Stimulated activated CD8-positive, alpha-beta memory T cell treated with anti-CD3 and anti-CD28 coated beads, Interleukin-2, amount 100 ng/mL, for 48 hours (primary cell): ENCODE results near the gene SH3BP5.

Experiments used
- DNase-seq, 2 donors: peaks; one replicate each; pipeline ENCODE4 v3.0.0-alpha.2; 2020; ENCODE audit warnings: low read depth in 2 of 2

The SH3BP5 gene

DNA sequence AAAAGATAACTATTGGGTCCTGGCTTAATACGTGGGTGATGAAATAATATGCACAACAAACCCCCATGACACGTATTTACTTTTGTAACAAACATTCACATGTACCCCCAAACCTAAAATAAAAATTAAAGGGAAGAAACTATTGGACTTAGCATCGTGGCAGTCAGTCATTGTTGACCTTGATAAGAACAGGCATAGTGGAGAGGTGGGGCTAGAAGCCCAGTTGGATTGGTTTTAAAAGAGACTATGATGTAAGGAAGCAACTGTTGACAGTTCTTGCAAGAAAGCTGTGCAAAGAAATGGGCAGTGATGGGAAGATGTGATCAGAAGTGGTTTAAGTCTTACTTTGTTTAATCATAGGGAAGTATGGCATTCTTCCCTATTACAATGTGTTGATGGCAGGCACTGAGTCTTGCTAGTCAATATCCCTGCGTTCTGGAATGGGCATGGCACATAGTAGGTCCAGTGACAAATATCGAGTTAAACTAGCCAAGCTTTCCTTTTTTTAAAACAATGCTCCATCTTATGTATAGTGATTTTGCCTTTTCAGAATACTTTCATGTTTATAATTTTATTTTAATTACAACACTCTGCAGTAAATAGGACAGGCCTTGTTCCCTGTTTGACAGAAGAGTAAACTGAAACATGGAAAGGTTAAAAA is 88.4 kb downstream of the SH3BP5 start:
- DNase-seq: no peak

DNA sequence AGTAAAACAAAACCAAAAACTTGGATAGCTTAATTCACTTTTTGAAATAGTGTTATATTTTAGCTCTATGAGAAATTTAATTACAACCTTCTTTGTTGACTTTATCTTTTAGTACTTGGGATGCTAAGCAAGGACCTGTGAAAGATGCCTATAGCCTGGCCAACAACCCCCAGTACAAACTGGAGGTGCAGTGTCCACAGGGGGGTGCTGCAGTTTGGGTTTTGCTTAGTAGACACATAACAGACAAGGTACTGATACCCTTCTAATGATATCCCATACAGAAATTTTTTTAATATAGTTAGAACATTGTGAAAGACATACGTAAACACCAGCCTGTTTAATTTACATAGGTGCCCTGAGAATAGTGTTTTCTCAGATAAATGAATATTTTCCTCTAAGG is 91.0 kb downstream of the SH3BP5 start:
- DNase-seq: peak in 1 of 2 donors; percentile 34

DNA sequence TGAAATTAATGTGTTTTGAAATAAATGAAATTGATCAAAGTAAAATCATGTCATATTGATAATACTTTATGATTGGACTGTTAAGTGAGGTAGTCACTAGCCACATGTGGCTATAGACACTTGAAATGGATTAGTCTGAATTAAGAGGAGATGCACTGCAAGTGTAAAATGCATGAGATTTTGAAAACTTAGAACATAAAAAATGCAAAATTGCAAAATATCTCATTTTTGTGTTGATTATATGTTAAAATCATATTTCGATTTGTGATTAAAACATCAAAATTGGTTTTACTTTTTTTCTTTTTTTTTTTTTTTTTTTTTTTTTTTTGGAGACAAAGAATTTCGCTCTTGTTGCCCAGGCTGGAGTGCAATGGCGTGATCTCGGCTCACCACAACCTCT is 103.1 kb downstream of the SH3BP5 start:
- no peak for DNase-seq

DNA sequence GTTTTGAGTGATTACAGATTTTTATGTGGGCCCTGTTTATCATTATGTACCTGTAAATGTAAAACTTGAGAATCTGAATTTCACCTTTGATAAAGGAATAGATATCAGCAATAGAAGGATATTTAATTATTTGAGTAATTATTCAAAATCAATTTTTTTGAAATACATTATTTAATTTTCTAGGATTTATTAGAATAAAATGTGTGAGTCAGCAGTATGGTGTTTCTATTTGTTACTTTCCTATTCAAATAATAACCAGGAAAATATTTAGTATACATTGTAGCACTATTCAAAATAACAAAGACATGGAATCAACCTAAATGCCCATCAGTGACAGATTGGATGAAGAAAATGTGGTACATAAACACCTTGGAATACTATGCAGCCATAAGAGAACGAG is 104.2 kb downstream of the SH3BP5 start:
- no peak for DNase-seq

DNA sequence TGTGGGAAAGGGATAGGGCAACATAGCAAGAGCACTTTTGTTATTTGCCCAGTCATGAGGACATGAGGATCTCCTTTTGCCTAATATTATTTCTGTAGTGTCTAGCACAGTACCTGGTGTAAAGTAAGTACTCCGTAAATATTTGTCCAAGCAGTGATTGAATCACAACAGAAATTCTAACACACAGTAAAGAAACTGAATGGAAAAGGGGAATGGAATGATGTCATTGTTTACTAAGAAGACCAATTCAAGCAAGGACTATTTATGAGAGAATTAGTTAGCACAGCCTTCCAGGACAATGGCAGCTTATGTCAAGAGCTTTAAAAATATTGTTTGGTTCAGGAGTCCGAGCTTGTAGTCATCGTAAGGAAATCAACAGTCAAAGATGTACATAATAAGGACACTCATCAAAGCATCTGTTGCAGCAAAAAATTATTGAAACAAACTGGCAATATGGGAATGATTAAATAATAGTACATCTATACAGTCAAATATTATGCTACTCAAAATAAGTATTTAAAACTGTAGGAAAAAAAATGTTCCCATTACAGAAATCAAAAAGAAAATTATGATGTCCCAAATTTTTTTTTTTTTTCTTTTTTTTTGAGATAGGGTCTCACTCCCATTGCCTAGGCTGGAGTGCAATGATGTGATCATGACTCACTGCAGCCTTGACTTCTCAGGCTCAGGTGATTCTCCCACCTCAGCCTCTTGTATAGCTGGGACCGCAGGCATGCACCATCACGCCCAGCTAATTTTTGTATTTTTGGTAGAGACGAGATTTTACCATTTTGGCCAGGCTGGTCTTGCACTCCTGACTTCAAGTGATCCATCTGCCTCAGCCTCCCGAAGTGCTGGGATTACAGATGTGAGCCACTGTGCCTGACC is 108.5 kb downstream of the SH3BP5 start:
- no peak for DNase-seq

DNA sequence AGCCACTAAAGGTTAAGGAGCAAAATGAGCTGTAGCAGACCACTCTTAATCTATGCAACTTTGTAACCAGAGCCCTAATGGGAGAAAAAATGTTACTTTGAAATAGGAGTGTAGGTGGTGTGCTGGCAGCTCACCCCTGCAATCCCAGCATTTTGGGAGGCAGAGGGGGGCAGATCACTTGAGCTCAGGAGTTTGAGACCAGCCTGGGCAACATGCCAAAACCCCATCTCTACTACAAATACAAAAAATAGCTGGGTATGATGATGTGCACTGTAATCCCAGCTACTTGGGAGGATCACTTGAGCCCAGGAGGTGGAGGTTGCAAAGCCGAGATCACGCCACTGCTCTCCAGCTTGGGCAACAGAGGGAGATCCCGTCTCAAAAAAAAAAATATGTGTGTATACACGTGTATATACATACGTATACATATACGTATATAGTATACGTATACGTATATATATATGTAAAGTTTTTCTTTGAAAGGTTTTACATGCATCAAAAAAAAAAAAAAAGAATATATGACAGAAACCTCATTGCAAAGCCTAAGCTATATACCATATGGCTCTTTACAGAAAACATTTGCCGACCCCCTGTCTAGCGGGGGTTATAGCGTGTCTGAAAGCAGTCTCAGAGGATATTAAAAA is 110.7 kb downstream of the SH3BP5 start:
- DNase-seq: no peak

DNA sequence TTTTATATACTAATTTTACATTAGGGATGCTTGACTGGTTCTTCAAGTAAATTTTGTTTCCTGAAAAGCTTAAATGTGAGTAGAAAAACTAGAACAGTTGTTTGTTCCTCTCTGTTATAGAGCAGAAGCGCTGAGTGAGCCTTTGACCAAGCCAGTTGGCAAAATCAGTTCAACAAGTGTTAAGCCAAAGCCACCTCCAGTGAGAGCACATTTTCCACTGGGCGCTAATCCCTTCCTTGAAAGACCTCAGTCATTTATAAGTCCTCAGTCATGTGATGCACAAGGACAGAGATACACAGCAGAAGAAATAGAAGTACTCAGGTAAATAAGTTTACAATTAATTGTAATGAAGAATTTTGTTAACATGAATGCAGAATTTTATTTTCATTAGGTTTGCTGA is 111.7 kb downstream of the SH3BP5 start:
- DNase-seq: no peak

DNA sequence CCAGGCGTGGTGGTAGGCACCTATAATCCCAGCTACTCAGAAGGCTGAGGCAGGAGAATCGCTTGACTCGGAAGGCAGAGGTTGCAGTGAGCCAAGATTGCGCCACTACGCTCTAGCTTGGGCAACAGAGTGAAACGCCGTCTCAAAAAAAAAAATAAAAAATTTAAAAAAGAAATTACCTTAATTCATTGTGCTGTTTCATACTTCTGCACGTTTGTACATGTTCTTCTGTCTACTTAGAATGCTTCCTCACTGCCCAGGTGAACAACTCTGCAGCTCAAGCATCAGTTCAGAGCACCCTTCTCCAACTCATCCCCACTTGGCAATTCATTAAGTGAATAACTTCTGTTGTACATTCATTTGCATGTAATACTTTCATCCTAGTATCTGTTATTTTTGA is 112.3 kb downstream of the SH3BP5 start:
- DNase-seq: no peak

DNA sequence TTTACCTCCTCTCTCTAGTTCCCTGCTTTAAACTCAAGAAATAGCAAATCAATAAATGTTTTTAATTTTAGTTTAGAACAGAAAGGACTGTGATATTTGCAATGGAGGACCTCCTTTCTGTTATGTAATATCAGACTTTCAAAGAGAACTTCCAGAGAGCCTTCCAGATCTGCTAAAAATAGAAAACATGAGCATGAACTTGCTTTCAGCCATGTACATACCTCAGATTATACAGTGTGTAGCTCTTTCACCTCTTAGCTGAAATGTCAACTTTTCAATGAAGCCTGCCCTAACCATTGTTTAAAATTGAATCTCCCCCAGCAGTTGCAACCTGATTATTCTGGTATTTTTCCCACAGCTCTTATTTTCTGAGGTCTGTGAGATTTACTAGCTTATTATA is 113.7 kb downstream of the SH3BP5 start:
- DNase-seq: no peak

DNA sequence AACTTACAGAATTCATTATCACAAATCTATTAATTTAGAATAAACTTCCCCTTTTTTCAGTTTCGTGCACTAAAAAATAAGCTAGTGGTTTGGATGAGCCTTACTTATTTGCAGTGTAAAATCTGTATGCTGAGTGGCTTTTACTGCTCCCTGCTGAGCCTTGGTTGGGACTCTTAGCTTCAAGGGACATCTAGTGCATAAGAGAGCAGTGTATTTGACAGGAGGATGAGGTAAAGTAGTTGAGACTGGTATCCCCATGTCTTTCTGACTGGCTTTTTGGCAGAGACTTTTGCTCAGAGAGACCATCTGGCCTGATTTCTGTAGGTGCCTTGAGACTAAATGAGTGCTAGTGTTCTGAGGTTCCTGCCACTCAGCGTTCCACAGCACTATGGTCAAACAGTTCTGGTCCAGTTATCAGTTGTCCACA is 114.5 kb downstream of the SH3BP5 start:
- no peak for DNase-seq

DNA sequence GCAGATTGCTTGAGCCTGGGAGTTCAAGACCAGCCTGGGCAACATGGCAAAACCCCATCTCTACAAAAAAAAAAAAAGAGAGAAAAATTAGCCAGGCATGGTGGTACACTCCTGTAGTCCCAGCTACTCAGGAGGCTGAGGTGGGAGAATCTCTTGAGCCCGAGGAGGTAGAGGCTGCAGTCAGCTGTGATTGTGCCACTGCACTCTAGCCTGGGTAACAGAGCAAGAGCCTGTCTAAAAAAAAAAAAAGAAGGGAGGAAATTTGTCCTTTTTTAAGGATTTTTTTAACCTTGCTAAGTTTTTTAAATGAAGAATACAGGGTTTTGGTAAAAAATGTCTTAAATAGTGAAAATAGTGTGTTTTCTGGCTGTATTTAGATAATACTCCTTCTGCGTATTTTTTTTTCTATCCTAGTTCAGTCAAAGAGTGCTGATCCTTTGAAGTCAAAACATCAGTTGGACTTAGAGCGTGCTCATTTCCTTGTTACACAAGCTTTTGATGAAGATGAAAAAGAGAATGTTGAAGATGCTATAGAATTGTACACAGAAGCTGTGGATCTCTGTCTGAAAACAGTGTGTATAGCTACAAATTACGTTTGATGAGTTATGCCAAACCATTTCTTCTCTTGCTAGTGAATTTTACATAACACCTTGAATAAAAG is 115.2 kb downstream of the SH3BP5 start:
- no peak for DNase-seq

DNA sequence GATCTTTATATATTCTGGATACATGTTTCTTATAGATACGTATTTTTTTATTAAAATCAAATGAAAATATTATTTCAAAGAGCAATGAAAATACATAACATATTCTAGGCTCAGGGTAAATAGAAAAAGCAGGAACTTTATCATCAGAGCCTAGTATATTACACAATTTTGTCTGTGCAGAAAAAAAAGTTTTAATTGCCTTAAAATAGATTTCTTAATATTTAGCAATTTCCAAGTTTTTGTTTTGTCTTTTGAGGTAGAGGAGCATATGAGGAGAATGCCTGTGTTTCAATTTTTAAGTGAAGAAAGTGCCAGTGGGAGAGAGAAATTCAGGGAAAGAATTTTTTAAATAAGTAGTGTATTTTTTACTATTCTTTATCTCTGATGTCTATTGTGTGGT is 115.9 kb downstream of the SH3BP5 start:
- no peak for DNase-seq

DNA sequence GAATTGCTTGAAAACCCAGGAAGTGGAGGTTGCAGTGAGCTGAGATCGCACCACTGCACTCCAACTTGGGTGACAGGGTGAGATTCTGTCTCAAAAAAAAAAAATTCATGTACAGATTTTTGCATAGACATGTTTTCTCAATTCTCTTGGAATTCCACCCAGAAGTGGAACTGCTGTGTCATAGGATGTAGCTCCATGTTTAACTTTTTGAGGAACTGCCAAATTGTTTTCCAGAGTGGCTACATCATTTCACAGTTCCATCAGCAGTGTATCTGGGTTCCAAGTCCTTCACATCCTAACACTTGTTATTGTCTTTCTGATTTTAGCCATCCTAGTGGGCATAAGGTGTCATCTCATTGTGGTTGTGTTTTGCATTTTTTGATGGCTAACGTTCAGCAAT is 116.4 kb downstream of the SH3BP5 start:
- DNase-seq: no peak

DNA sequence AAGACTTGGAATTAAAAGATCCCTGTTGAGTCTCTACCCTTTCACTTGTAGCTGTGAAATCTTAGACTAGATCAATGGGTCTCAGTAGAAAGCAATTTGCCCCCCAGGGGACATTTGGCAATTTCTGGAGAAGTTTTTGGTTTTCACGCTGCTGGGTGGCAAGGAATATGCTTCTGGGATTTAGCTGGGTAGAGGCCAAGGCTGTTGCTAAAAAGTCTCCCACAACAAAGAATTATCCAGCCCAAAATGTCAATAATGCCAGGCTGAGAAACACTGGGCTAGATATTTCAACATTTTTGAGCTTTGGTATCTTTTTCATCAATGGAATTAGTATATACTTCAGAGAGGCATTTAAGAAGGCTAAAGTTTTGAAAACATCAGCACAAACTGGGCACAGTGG is 117.6 kb downstream of the SH3BP5 start:
- no peak for DNase-seq

DNA sequence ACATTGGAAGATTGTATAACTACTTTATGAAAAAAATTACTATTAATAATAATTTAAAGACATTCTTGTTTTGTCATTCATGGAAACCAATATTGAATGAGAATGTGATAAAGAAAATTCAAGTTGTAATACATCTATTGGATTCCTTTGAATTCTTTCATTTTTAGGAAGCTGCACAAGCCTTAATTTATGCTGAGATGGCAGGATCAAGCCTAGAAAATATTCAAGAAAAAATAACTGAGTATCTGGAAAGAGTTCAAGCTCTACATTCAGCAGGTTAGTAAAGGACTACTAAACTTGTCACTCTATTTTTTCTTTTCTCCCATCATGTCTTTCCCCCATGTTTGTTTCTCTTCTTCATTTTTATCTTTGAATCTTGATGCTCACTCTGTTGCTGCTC is 120.4 kb downstream of the SH3BP5 start:
- no peak for DNase-seq

DNA sequence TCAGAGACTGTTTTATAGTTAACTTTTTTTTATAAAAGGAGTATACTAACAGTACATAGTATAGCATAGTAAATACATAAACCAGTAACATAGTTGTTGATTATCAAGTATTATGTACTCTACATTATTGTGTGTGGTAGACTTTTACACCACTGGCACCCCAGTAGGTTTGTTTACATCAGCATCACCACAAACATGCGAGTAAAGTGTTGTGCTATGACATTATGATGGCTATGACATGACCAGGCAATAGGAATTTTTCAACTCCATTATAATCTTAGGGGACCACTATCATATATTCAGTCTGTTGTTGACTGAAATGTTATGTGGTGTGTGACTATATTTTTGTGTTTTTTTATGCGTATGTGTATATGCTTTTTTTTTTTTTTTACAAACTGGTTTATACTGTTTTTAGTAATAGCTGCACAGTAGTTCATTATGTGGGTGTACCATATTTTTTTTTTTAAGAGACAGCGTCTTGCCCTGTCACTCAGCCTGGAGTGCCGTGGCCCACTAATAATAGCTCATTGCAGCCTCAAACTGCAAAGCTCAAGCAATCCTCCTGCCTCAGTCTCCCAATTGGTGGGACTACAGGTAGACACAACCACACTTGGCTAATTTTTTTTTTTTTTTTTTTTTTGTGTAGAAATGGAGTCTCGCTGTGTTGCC is 124.4 kb downstream of the SH3BP5 start:
- DNase-seq: no peak

DNA sequence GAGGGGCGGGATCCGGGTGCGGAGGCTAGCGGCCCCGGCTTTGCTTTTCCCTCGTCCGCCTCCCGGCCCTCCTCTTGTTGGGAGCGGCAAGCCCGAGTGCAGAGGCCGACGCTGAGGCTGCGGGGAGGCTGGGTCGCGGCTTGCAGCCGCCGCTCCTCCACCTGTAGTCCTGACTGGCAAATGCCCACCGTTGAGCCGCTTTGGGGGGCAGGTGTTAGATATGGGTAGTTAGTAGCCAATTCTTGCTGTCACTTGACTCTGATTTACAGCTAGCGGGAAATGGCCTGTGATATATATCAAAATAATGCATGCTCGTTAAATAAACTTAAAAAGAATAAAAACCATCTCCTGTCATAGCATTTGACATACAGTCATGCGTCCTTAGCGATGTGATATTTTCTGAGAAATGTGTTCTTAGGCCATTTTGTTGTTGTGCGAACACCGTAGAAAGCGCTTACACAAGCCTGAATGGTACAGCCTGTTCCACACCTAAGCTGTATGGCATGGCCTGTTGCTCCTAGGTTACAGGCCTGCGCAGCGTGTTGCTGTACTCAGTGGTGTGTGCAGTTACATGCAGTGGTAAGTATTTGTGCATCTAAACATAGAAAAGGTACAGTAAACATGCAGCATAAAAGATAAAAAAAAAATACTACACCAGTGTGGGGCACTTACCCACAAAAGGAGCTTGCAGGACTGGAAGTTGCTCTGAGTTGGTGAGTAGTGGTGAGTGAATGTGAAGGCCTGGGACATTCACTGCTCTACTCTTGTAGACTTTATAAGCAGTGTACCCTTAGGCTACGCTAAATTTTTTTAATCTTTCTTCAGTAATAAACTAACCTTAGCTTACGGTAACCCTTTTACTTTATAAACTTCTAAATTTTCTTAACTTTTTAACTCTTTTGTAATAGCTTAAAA is 125.5 kb downstream of the SH3BP5 start:
- DNase-seq: peak in 1 of 2 donors; percentile 23

DNA sequence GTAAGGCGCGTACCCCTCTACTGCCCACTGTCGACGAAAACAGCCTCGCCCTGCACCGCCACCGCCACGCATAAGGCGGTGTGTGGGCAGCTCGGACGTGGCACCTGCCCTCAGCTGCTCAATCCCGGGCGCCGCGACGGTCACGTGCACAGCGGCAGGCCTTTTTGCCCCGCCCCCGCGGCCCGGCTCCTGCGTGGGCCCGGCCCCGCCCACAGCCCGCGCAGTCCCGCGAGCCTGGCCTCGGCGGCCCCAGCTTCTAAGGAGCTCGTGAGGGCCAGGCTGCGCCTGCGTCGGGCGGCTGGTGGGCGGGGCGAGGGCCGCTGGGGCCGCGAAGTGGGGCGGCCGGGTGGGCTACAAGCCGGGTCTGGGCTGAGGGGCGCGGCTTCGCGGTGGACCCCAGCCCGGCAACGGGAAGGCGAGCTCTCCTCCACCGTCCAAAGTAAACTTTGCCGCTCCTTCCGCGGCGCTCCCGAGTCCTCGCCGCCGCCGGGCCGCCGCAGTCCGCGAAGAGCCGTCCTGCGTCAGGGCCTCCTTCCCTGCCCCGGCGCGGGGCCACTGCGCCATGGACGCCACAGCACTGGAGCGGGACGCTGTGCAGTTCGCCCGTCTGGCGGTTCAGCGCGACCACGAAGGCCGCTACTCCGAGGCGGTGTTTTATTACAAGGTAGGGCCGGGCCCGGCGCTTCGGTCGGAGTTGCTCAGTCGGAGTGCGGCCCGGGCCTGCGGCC is 126.3 kb downstream of the SH3BP5 start, which contains the start of gene CAPN7:
Gene CAPN7, plus strand, starts transcription at position 313 of the 728 bp plus-strand sequence. Its CDS starts 250 bp downstream, at position 563.
- peak; percentile 90 to 96 for DNase-seq

DNA sequence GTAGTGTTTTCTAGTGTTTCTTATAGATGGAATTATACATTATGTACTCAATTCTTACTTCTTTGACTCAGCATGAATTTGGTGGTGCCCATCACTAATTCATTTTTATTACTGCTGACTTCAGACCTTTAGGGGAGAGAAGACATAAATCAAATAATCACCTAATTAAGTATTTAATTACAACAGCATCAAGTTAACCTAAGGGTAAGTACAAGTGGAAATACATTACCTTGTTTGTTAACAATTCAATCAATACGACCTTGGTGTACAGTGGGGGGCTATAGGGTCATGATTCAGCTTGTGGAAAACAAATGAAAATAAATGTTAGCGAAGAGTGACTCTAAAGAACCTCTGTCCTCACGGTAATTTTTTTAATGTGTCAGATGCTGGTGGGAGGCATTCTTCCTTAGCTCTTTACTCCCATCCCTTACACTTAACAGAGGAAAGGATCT is 126.9 kb downstream of the SH3BP5 start:
- DNase-seq: no peak
